ENCODE results near the gene TMEM163. TPM values are rescaled to one million over a fixed set of nuclear protein-coding genes. Genes with fewer than 3 reads are reported as not detected.

TMEM163 gene
- polyA plus RNA-seq, 1 donor from 2014 or later = 3.5 TPM

DNA sequence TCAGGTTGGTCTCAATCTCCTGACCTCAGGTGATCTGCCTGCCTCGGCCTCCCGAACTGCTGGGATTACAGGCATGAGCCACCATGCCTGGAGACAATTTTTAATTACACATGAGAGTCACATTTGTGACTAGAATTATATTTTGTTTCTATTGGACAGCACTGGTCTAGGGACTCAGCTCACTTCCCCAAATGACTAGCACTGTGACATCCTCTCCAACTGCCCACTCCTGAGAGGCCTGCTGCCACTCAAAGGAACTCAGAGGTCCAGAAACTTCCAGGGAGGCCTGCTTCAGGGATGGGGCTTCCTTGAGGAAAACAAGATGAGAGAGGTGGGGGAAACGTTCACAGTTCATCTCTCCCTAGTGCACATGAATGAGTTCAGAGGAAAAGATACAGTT is 29.5 kb downstream of the TMEM163 start:
- TF ChIP-seq EP300 (conservative IDR thresholded peaks at IDR 0.05; ENCODE audit: poor library complexity, severe bottlenecking) = no peak
- Histone ChIP-seq H3K27ac (ENCODE audit: low read length) (no peak overlapping the region), H3K9ac (ENCODE audit: low read length) (no peak overlapping the region), H2AFZ (ENCODE audit: low read depth, low read length) (no peak overlapping the region), H3K9me2 (ENCODE audit: insufficient read depth, low read length) (no peaks in the 10 kb centered on the region), H3K27me3 (ENCODE audit: insufficient read depth, low read depth, low read length) (no peaks in the 10 kb centered on the region), H3K4me2 (ENCODE audit: low read length) (no peak overlapping the region), H3K36me3 (ENCODE audit: insufficient read depth, low read length) (no peaks in the 10 kb centered on the region), H3K4me3 (ENCODE audit: low read length) (no peak overlapping the region), H3K79me2 (replicated peaks; ENCODE audit: insufficient read depth, low read length) (no peaks in the 10 kb centered on the region), H3K9me3 (ENCODE audit: low read length) (no peaks in the 10 kb centered on the region), H3F3A (ENCODE audit: insufficient read depth, low read length, poor library complexity, severe bottlenecking) (no peaks in the 10 kb centered on the region), H4K20me1 (ENCODE audit: insufficient read depth) (no peaks in the 10 kb centered on the region)

GRCh38 chr2:134685967-134686366 is 32.8 kb downstream of the TMEM163 start:
- Histone ChIP-seq H3K9me2 (ENCODE audit: insufficient read depth, low read length) (no peaks in the 10 kb centered on the region), H3K36me3 (ENCODE audit: insufficient read depth, low read length) (no peaks in the 10 kb centered on the region), H4K20me1 (ENCODE audit: insufficient read depth) (no peaks in the 10 kb centered on the region), H3F3A (ENCODE audit: insufficient read depth, low read length, poor library complexity, severe bottlenecking) (no peaks in the 10 kb centered on the region), H2AFZ (ENCODE audit: low read depth, low read length) (no peak overlapping the region), H3K27ac (ENCODE audit: low read length) (no peak overlapping the region), H3K9me3 (ENCODE audit: low read length) (no peaks in the 10 kb centered on the region), H3K4me2 (ENCODE audit: low read length) (no peak overlapping the region), H3K9ac (ENCODE audit: low read length) (no peak overlapping the region), H3K79me2 (replicated peaks; ENCODE audit: insufficient read depth, low read length) (no peaks in the 10 kb centered on the region), H3K4me3 (ENCODE audit: low read length) (no peak overlapping the region), H3K27me3 (ENCODE audit: insufficient read depth, low read depth, low read length) (no peaks in the 10 kb centered on the region)
- no peak for TF ChIP-seq TAF1 (IDR thresholded peaks at IDR 0.05; ENCODE audit: low read depth)
- TF ChIP-seq, protein P1, sequence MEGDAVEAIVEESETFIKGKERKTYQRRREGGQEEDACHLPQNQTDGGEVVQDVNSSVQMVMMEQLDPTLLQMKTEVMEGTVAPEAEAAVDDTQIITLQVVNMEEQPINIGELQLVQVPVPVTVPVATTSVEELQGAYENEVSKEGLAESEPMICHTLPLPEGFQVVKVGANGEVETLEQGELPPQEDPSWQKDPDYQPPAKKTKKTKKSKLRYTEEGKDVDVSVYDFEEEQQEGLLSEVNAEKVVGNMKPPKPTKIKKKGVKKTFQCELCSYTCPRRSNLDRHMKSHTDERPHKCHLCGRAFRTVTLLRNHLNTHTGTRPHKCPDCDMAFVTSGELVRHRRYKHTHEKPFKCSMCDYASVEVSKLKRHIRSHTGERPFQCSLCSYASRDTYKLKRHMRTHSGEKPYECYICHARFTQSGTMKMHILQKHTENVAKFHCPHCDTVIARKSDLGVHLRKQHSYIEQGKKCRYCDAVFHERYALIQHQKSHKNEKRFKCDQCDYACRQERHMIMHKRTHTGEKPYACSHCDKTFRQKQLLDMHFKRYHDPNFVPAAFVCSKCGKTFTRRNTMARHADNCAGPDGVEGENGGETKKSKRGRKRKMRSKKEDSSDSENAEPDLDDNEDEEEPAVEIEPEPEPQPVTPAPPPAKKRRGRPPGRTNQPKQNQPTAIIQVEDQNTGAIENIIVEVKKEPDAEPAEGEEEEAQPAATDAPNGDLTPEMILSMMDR (IDR thresholded peaks at IDR 0.05; ENCODE audit: poor library complexity, severe bottlenecking) = no peak
- TF ChIP-seq RAD21 (conservative IDR thresholded peaks at IDR 0.05) = no peak
- no peak for TF ChIP-seq MXI1 (conservative IDR thresholded peaks at IDR 0.05; ENCODE audit: poor library complexity, severe bottlenecking)
- TF ChIP-seq EZH2 (IDR thresholded peaks at IDR 0.05; ENCODE audit: borderline replicate concordance, insufficient read depth, low read length, poor library complexity, severe bottlenecking) = no peak
- no peak for TF ChIP-seq POLR2AphosphoS5 (IDR thresholded peaks at IDR 0.05)
- TF ChIP-seq, protein P2, sequence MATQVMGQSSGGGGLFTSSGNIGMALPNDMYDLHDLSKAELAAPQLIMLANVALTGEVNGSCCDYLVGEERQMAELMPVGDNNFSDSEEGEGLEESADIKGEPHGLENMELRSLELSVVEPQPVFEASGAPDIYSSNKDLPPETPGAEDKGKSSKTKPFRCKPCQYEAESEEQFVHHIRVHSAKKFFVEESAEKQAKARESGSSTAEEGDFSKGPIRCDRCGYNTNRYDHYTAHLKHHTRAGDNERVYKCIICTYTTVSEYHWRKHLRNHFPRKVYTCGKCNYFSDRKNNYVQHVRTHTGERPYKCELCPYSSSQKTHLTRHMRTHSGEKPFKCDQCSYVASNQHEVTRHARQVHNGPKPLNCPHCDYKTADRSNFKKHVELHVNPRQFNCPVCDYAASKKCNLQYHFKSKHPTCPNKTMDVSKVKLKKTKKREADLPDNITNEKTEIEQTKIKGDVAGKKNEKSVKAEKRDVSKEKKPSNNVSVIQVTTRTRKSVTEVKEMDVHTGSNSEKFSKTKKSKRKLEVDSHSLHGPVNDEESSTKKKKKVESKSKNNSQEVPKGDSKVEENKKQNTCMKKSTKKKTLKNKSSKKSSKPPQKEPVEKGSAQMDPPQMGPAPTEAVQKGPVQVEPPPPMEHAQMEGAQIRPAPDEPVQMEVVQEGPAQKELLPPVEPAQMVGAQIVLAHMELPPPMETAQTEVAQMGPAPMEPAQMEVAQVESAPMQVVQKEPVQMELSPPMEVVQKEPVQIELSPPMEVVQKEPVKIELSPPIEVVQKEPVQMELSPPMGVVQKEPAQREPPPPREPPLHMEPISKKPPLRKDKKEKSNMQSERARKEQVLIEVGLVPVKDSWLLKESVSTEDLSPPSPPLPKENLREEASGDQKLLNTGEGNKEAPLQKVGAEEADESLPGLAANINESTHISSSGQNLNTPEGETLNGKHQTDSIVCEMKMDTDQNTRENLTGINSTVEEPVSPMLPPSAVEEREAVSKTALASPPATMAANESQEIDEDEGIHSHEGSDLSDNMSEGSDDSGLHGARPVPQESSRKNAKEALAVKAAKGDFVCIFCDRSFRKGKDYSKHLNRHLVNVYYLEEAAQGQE (IDR thresholded peaks at IDR 0.05; ENCODE audit: borderline replicate concordance) = no peak
- TF ChIP-seq EP300 (conservative IDR thresholded peaks at IDR 0.05; ENCODE audit: poor library complexity, severe bottlenecking) = no peak
- no peak for TF ChIP-seq SMC3 (conservative IDR thresholded peaks at IDR 0.05; ENCODE audit: poor library complexity)
